ENCODE measurements around the gene SPTB.
A peak's percentile ranks its signal among the peaks of the same experiment; 100 is the strongest.

SPTB gene

DNA sequence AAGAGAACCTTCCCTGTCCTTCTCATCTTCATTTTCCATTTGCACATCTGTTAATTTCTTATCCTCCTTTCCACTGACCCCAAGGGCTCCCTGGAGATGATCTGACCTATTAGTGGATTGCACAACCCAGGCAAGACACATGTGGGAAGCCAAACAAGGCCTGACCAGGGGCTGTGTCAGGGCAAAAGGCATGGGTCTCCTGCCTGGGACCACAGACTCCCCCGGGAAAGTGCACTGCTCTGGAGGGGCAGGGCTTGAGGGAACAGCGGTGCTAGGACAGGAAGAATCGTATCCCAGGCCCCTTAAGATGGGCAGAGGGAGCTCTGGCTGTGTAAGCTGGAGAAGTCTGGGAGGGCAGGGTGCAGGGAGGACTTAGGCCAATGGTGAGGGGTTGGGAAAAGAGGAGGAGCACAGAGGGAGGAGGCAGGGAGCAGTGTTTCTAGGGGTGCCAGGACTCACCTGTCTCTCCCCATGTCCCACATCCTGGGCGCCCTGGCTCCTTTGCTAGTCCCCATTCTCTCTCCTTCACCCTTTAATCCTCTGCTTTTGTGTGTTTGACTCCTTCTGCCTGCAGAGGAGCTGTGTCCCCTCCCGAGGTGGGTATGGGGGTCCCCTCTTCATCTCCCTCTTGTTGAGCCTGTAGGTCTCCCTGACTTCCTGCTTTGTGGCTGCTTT is 150.2 kb downstream of the SPTB start:
- DNase-seq (ENCODE audit: low spot score), result no peak

DNA sequence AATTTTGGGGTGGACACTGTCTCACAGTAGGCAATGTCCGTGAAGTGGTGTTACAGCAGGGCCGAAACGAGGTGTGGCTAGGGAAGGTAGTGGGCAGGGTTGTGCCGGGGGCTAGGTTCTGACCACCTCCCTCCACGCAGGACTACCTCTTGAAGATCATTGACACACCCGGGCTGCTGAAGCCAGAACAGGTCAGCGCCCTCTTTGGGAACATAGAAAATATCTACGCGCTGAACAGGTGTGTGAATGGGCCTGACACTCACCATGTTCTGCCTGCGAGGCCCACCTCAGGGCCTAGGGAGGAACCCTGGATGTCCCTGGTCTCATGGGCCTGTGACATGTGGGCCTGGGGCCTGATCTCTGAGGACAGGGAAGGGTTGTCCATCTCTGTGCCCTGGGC is 150.9 kb downstream of the SPTB start:
- no peak for DNase-seq (ENCODE audit: low spot score)

DNA sequence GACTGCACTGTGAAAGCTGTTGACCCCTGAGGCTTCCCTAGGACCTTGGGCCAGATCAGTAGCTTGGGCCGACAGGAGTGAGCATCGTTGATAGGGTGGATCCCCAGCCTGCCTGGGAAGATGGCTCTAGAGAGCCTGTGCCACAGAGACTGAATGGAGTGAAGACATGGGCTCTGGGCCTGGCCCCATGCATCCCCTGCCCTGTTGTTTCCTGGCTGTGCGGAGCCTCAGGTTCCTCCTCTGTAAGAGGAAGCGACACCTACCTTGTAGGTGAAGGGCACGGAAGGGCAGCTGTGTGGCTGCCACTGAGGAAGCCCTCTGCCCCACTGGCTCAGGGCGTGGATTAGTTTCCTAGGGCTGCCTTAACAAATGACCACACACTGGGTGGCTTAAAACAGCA is 151.6 kb downstream of the SPTB start:
- no peak for DNase-seq (ENCODE audit: low spot score)

DNA sequence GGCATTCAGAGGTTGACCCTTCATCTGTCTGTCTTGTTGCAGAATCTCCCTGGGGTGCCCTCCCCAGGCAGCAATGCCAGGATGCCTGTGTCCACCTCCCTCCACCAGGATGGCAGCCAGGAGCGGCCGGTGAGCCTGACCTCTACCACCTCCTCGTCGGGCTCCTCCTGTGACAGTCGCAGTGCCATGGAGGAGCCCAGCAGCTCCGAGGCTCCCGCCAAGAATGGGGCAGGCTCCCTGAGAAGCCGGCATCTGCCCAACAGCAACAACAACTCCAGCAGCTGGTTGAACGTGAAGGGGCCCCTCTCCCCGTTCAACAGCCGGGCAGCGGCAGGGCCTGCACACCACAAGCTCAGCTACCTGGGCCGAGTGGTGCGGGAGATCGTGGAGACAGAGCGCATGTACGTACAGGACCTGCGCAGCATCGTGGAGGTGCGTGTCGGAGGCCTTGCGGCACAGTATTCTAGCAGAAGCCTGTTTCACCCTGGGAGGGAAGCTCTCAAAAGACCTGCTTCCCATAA is 152.1 kb downstream of the SPTB start:
- no peak for DNase-seq (ENCODE audit: low spot score)

DNA sequence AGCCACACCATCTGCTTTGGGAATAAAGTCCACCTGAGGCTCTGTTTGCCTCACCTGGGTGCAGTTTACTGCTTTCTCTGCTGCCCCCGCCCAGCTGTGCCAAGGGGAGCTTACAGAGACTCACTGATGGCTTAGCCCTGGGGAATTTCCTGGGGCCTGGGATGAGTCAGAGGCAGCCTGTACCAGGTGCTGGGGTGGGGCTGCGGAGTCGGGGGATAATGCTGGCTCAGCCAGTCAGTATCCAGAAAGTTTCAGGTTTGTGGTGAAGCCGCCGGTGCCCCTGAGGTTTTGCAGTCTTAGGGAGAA is 153.2 kb downstream of the SPTB start:
- DNase-seq (ENCODE audit: low spot score), result no peak

DNA sequence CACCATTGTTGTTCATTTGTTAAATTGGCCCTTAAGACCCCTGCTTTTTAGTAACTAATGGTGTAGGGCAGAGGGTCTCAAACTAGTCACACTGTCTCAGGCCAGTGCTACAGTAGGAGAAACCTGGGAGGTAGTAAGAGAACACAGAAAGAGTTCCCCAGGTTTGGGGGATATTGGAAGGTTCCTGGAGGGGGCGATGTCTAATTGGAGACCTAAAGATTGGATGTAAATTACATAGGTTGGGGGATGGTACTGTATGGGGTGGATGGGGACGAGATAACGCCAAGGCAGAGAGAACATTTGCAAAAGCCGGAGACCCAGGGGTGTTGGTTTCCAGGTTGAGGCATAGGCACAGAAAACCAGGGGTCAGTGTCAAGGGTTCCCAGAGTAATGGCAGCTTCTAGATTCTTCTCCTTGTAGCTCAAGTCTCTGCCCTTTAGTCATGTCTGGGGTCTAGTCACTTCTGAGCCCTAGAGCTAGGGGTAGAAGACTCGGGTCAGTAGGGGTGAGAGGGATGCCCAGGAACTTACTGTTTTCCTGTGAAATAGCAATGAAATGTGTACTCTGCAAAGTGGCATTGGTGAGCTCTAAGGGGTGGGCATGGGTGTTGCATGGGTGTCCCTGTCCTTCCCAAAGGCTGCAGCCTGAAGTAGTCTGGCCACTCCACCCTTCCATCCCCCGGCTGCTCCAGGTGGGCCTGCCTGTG is 153.7 kb downstream of the SPTB start:
- DNase-seq (ENCODE audit: low spot score), result no peak

DNA sequence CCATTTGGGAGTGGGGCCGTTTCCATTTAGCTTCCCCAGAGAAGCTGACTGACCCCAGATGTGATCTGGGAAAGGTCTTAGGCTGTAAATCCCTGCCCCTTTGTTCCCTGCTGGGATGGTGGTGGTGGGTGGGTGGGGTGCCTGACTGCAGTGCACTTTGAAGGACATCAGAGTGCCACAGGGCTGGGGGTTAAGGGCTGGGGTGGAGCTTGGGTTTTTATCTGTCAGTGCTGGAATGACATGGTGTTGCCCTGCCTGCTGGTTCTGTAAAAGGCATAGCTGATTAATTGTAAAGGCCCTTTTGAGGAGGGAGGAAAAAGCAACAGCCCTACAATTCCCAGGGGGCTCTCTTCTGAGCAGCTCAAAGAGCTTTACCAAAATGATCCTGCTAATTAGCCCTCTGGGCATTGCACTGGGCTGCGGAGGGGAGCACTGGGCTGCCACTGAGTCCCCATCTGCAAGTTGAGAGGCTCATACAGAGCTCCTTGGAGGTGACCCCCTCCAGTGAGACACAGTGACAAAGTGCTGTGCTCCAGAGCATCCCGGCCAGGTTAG is 154.4 kb downstream of the SPTB start:
- no peak for DNase-seq (ENCODE audit: low spot score)

DNA sequence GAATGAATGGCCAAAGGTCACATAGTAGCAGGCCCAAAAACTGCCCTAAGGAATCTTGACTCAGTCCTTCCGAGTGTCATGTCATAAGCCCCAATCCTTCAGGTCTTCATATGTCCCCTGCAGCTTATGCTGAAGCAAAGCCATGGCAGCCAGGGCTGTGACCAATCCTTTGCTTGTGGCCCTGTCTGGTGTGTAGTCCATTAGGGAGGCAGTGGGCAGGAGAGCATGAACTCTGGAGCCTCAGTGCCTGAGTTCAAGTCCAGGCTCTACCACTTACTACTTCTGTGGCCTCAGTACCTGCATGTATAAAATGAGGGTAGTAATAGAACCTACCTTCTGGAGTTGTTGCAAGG is 155.2 kb downstream of the SPTB start:
- DNase-seq (ENCODE audit: low spot score), result no peak

DNA sequence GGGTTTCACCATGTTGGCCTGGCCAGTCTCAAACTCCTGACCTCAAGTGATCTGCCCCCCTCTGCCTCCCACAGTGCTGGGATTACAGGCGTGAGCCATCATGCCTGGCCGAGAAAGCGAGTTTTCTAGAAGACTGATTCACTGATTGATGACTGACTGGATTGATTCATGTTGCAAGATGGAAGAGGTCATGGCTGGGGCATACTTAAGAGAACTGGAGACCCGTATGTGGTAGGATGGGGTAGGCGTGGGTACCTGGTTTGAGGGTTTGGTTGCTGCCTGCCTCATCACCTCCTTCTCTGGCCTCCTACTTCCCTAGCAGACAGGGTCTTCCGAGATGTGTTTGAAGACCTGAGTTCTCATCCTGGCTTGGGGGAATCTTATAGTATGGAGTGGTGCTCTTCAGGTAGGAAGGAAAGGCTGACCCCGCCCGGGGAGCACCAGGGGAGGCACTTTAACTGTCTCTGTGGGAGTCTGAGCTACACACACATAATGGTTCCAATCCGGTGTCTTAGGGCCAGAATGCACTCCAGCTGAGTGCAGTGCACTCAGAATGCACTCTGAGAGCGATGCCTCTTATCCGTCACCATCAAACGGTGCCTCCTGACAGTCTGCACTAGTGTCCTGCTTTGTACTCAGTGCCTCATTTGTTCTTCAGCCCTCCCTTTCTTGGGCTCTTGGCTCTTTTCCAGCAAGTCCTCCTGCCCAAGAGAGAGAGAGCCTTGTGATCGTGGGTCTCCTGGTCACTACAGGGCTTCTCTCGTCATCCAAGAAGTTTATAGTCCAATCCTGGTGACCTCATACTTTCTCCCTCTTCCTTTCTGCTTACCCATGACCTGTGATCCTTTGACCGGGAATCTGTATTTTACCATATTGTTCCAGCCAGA is 155.8 kb downstream of the SPTB start:
- DNase-seq (ENCODE audit: low spot score), result peak; percentile 76

DNA sequence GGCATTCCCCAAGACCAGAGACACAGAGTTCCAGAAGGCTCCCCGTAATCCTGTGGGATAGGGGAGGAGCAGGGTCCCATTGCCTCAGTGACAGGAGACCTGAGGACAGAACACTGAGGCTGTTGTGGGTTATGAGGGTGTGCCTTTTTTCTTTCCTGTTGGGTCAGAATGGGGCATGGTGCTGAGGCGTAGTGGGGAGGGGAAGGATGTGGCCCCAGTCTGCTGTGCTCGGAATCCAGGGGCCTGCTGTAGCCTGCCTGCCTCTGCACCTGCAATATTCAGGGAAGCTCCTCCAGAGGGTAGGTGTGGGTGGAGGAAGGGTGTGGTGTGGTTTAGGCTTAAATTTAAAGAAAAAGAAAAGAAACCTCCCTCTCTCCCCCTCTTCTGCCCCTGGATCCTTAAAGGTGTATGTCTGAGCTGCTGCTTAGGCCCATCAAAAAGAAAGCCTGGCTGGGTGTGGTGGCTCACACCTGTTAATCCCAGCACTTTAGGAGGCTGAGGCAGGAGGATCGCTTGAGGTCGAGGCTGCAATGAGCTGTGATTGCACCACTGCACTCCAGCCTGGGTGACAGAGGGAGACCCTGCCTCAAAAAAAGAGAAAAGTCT is 156.8 kb downstream of the SPTB start:
- no peak for DNase-seq (ENCODE audit: low spot score)

DNA sequence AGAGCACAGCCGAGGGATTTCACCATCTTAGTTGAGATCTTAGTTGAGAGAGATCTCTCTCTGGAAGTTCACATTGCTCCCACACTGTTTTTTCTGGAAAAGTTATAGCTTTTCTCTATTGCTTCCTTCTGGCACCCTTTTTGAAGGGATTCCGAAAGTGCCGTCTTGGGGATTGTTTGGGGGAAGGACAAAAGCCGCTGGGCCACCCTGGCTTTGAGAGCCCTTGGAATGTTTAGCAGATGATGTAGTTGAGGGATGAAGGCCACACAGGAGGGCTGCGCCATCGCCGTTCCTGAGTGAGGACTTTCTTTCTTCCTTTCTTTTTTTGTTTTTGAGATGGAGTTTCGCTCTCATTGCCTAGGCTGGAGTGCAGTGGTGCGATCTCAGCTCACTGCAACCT is 157.8 kb downstream of the SPTB start:
- no peak for DNase-seq (ENCODE audit: low spot score)

DNA sequence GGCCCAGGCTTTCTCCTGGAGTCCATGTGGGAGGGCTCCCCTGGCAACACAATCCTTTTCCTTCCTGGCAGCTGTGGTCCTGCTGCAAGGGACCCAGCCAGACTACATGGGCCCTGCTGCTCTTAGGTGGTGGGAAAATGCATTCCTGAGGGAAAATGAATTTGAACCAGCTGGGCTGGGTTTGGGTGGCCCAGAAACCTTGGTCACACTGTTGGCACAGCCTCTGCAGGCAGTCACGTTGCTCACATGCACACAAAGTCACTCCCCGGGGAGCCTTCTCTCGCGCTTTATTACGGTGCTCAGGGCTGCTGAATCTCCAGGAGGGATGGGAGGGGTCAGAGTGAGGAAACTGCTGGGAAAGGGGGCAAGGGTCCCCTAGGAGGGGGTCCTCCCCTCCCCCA is 158.3 kb downstream of the SPTB start:
- DNase-seq (ENCODE audit: low spot score), result peak; percentile 50

DNA sequence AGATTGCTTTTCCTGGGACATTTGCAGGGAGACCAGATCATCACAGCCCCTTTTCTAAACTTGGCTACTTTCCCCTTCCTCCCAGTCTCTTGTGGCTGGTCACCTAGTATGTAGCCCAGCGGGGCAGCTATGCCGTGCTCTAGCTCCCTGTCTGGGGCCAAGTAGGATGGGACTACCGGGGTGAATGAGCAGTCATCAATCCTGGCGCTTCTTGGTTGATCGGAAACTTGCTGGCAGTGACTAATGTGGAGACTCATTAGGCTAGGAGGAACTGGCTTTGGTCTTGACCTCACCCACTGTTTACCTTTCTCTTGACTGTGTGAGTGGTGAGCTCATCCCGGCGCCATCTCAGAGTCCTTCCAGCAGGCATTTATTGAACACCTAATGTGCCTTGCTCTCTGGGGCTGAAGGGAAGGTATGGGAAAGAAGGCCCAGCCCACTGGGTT is 159.6 kb downstream of the SPTB start:
- DNase-seq (ENCODE audit: low spot score), result no peak

DNA sequence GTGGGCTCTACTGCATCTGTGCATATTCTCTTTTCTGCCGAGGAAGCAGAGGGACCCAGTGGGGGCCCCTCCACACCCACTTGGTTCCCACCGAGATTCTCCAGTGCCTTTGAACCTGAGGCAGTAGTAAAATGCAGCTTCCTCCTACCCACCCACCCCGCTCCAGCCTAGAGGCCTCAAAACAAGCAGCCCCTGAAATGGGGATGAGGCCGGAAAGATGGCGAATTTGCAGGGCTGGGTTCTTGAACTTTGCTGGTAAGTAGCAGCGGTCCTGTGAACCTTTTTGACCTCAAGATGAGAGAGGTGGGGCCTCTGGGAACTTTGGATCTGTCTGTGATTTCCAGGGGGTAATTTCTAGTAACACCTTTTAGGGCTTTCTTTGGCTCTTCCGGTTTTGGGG is 160.1 kb downstream of the SPTB start:
- DNase-seq (ENCODE audit: low spot score), result no peak

DNA sequence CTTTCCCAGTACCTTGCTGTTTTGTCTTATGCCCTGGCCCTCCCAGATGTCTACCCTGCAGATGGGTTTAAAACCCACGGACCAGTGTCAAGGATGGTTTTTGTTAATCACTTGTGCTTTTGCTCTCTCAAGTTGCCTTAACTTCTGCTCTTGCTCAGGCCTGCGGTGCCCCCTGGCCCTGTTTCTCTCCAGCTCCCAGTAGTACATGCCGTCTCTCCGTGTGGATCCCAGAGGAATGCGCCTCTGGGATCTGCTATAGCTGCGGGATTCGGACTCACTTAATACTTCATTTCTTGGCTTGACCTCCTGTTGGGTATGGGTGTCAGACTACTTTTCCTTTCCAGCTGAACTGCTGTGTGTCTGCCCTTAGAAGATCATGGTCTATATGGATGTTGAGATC is 160.9 kb downstream of the SPTB start:
- DNase-seq (ENCODE audit: low spot score), result no peak

DNA sequence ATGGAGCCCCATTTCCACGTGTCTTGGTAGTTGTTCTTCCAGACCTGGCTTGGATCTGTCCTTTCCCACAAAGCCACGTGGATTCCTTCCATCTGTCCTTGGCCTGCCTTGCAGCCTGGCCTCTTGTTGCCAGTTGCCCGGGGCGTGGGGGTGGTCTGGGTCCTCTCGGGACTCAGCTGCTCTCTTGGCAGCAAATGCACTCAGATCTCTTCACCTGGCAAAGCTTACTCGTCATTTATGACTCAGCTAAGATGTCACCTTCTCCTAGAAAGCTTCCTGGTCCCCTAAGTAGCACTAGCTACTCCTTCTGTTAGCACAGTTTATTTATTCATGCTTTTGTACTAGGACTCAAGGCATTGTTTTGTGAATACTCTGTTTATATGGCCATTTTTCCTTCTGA is 161.8 kb downstream of the SPTB start:
- no peak for DNase-seq (ENCODE audit: low spot score)

DNA sequence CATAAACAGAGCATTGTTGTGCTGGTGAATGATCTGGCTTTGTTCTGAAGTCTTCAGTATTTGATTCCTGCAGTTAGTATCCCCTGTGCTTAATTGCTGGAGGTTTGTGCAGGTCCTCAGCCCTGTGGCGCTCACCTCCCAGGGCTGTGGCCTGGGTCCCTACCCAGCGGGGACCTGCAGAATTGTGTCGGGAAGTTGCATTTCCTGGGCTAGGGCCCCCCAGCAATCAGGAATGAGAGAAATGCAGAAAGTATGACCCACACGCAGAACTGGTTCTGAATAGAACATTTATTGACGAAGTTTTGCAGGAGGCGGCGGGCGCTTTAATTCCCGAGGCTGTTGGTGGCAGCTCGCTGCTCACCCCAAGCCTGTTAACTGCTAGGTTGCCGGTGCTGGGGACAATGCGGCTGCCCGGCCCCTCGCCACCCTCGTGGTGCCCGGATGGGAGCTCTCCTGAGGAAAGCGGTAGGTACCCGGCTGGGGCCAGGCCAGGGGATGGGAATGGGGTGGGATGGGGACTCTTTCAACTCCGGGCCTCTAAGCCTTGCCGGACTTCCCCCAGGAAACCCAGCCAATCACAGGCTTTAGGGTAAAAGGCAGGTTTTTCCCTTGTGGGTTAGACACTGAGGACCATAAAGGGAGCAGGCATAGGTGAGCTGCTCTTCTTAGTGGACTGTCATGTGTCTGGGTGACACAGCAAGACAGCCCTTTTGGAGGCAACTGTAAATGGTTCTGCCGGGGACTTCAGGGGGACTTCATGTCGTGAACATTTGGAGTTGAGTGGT is 163.9 kb downstream of the SPTB start:
- DNase-seq (ENCODE audit: low spot score), result peak; percentile 87

DNA sequence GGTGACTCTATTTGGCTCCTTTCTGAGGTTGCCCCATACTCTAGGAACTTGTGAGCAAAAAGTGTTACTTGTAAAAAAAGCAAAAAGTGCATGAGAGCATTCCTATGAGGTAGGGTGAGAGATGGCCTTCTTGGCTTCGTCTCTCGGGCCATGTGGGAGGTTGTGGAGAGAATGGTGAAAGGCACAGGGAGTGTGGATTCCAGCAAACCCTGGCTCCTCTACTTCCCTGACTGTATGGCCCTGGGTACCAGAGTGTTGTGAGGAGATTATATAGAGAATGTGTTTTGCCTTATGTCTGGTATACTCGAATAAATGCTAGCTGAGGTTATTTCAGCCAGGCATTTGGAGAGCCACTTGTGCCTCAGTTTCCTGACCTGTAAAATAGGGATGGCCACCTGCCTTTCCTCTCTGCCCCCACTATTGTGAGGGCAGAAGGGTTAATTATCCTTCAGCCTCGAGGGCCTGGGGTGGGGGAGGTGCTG is 164.5 kb downstream of the SPTB start:
- no peak for DNase-seq (ENCODE audit: low spot score)

DNA sequence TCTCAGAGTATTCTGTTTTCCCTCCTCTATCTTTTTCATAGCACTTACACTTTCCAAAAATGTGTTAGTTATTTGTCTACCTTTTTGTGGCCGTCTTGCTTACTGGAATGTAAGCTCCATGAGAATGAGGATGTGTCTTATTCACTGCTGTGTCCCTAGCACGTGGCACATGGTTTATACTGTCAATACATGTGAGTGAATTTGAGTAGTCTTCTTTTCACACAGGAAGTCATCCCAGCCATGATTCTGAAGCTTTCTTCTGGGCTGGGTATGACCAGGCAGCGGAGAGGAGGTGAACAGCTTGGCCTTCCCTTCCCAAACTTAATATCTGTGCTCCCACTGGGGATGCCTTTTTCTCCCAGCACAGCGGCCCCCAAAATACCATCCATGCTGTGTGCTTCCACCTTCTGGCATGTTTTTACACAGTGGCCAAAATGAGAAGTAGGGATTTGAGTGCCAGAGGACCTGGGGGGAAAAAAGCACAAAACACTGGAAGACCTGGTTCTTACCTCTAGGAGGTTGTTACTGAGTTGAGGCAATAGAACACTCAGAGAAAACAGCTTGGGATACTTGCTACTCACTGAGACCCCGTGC is 165.2 kb downstream of the SPTB start:
- no peak for DNase-seq (ENCODE audit: low spot score)

DNA sequence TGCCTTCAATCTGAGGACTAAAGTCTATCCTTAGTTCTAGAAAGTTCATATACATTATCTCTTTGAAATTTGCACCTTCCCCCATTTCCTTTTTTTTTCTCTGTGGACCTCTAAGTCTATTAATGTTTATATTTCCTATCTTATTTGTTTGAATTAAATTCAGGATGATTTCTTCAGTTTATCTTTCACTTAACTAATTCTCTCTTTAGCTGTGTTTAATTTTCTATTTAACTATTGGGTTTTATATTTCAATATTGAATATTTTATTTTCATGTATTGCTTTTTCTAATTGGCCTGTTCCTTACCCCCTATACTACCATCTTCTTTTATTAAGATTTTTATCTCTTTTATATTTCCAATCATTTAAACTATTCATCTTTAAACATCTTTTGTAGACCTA is 166.0 kb downstream of the SPTB start:
- DNase-seq (ENCODE audit: low spot score), result no peak

DNA sequence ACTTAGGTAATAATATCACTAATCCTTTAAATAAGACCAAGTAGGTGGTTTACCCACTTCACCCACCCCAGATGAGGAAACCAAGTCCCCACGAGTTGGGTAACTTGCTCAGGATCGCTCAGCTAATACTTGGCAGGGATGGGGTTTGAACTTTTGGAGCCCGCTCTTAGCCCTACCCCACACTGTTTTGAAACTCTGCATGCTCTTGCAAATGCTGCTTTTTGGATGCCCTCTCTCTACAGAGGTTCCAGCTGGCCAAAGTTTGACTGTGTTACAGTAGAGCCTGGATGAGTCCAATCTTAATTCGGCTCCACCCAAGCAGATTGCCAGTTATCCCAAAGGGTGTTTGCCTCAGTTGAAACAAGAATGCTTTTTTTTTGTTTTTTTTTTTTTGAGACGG is 168.7 kb downstream of the SPTB start:
- DNase-seq (ENCODE audit: low spot score), result no peak
